K562 (cell line): Measurements from ENCODE around the gene TOM1L2. TPM values are rescaled to one million over a fixed set of nuclear protein-coding genes. Genes with fewer than 3 reads are reported as not detected.

Experiments used
- ATAC-seq: fragments of 200-7000 bp; cut with Tn5 transposase; 3 replicates; pipeline ENCODE4 v1.9.1; 2020; ENCODE audit warnings: moderate library complexity
- BruUV-seq: library from RNA; stranded (reverse); fragments of 400-500 nt; replicated peaks from 2 replicates; lab custom pipeline; 2021; lab: Mats Ljungman, UMichigan
- CTCF ChIA-PET: fragments of 300-600 bp; formaldehyde crosslinking; extraction: SDS; loops from one replicate; lab custom pipeline; 2021; ENCODE audit warnings: low intra/inter-chr PET ratio; lab: Yijun Ruan, JAX
- POLR2A ChIA-PET: fragments of 300-600, 350-650 bp; sonication (Branson Sonifier 250); formaldehyde crosslinking; extraction: SDS; loops from one replicate; lab custom pipeline; 2021; ENCODE audit warnings: antibody characterized with exemption, inconsistent platforms; lab: Yijun Ruan, JAX
- DNase-seq, 4 experiments: peaks; one replicate each; pipeline versions ENCODE4 v3.0.0 to v3.0.0-alpha.2; 2011 to 2018; ENCODE audit warnings: low spot score in 3 of 4, mixed read lengths in 3 of 4; ENCODE audit errors: extremely low read depth in 1 of 4
- FAIRE-seq: peaks from 2 replicates; lab custom pipeline; 2011; peaks lifted over from hg19 to GRCh38; lab: Jason Lieb, UNC
- H2AFZ ChIP-seq: 2 replicates; pipeline ENCODE4 v1.6.0; 2011; ENCODE audit warnings: low read depth, low read length, control low read depth, inconsistent platforms
- H3K27ac ChIP-seq: fragments of 200-600 bp; 3 replicates; pipeline ENCODE4 v1.8.0; 2011; ENCODE audit warnings: low read depth, mild to moderate bottlenecking, control low read depth, inconsistent platforms, low read length, moderate library complexity, mixed read lengths; ENCODE audit errors: extremely low read depth
- H3K27me3 ChIP-seq, 2 experiments: fragments of 300-600 bp in 1 of 2; 2 replicates in 1 of 2; 3 replicates in 1 of 2; pipeline versions ENCODE4 v1.6.0 to v1.8.0; 2011; ENCODE audit warnings: inconsistent platforms in 2 of 2, low read length in 2 of 2, mild to moderate bottlenecking in 1 of 2, mixed read lengths in 1 of 2, moderate library complexity in 1 of 2; ENCODE audit not compliant: control insufficient read depth in 2 of 2, insufficient read depth in 2 of 2
- H3K36me3 ChIP-seq: fragments of 300-600 bp; 3 replicates; pipeline ENCODE4 v1.8.0; 2011; ENCODE audit warnings: mild to moderate bottlenecking, low read length, inconsistent platforms; ENCODE audit not compliant: control insufficient read depth, insufficient read depth
- H3K4me1 ChIP-seq, 2 experiments: fragments of 200-600 bp in 1 of 2; replicated peaks in 1 of 2; 2 replicates in 1 of 2; 3 replicates in 1 of 2; pipeline versions ENCODE4 v1.5.1 to v1.8.0; 2011; ENCODE audit warnings: inconsistent platforms in 2 of 2, low read length in 2 of 2, mild to moderate bottlenecking in 1 of 2, mixed read lengths in 1 of 2, moderate library complexity in 1 of 2; ENCODE audit not compliant: control insufficient read depth in 2 of 2, insufficient read depth in 2 of 2
- H3K4me2 ChIP-seq: 2 replicates; pipeline ENCODE4 v1.6.1; 2011; ENCODE audit warnings: low read length, control low read depth, inconsistent platforms, mixed read lengths; ENCODE audit not compliant: insufficient read depth
- H3K4me3 ChIP-seq: fragments of 200-600 bp; sonication (generic), shearing (Covaris generic); 2 replicates; pipeline ENCODE4 v1.5.1; 2016; ENCODE audit warnings: control low read depth, inconsistent platforms
- H3K79me2 ChIP-seq: fragments of 200-600 bp; 3 replicates; pipeline ENCODE4 v1.8.0; 2011; ENCODE audit warnings: low read length, inconsistent platforms; ENCODE audit not compliant: control insufficient read depth, insufficient read depth
- H3K9ac ChIP-seq, 2 experiments: 2 replicates each; pipeline versions ENCODE4 v1.6.0 to v1.6.1; 2011; ENCODE audit warnings: low read depth in 2 of 2, low read length in 2 of 2, control low read depth in 1 of 2, inconsistent platforms in 1 of 2, mild to moderate bottlenecking in 1 of 2, mixed read lengths in 1 of 2; ENCODE audit not compliant: insufficient read depth in 1 of 2
- H3K9me1 ChIP-seq: one replicate; pipeline ENCODE4 v1.6.0; 2011; ENCODE audit warnings: inconsistent platforms, mild to moderate bottlenecking, low read length, moderate library complexity; ENCODE audit not compliant: control insufficient read depth, insufficient read depth
- H3K9me3 ChIP-seq: replicated peaks from 2 replicates; pipeline ENCODE4 v1.5.1; 2011; ENCODE audit warnings: low read depth, low read length, inconsistent platforms; ENCODE audit not compliant: control insufficient read depth, insufficient read depth
- H4K20me1 ChIP-seq: replicated peaks from 2 replicates; pipeline ENCODE4 v1.6.1; 2011; ENCODE audit warnings: low read length, inconsistent platforms, mixed read lengths; ENCODE audit not compliant: control insufficient read depth, insufficient read depth
- BRD4 ChIP-seq: fragments of 200-600 bp; sonication (generic); IDR thresholded peaks from 2 replicates; pipeline ENCODE4 v1.6.1; 2017; ENCODE audit warnings: inconsistent platforms
- CTBP1 ChIP-seq: fragments of 450-650 bp; IDR thresholded peaks from 2 replicates; pipeline ENCODE4 v1.6.1; 2016; ENCODE audit warnings: borderline replicate concordance
- DIDO1 ChIP-seq: fragments of 450-650 bp; IDR thresholded peaks from 2 replicates; pipeline ENCODE4 v1.6.1; 2016; ENCODE audit warnings: low read depth, missing biosample characterization, missing genetic modification characterization
- GTF2A2 ChIP-seq: IDR thresholded peaks from 2 replicates; pipeline ENCODE4 v1.6.1; 2016; ENCODE audit warnings: mild to moderate bottlenecking, missing genetic modification characterization, missing compliant biosample characterization
- KLF13 ChIP-seq: fragments of 450-650 bp; IDR thresholded peaks from 2 replicates; pipeline ENCODE4 v1.6.1; 2016; ENCODE audit warnings: missing genetic modification characterization, low read depth, mild to moderate bottlenecking, missing compliant biosample characterization, moderate library complexity, borderline replicate concordance
- MAZ ChIP-seq, 2 experiments: fragments of 450-650 bp in 1 of 2; sonication (generic) in 1 of 2; formaldehyde crosslinking; IDR thresholded peaks in 1 of 2; conservative IDR thresholded peaks in 1 of 2; 2 replicates each; pipeline versions ENCODE4 v1.4.0 to v1.5.0; 2020; ENCODE audit warnings: mild to moderate bottlenecking in 1 of 2, missing genetic modification reagents in 1 of 2
- NELFE ChIP-seq: IDR thresholded peaks from 2 replicates; pipeline ENCODE4 v1.6.1; 2011; ENCODE audit warnings: mild to moderate bottlenecking; ENCODE audit not compliant: insufficient read depth, insufficient read length
- NFIX ChIP-seq: fragments of 250-450 bp; sonication (Bioruptor Pico); IDR thresholded peaks from 2 replicates; pipeline ENCODE4 v1.4.0; 2020; ENCODE audit warnings: low read depth, mild to moderate bottlenecking, moderate library complexity
- RFX5 ChIP-seq: IDR thresholded peaks from 2 replicates; pipeline ENCODE4 v1.6.1; 2011; ENCODE audit warnings: low read depth, mild to moderate bottlenecking, improper control_type of control experiment, low read length
- RHOXF2B ChIP-seq: fragments of 250-450 bp; sonication (Bioruptor Pico); conservative IDR thresholded peaks from 2 replicates; pipeline ENCODE4 v1.5.1; 2021
- TRIM25 ChIP-seq: fragments of 450-650 bp; IDR thresholded peaks from 2 replicates; pipeline ENCODE4 v1.7.0; 2016; ENCODE audit warnings: borderline replicate concordance
- ZNF124 ChIP-seq: sonication (generic); formaldehyde crosslinking; IDR thresholded peaks from 2 replicates; pipeline ENCODE4 v1.8.1; 2022; ENCODE audit warnings: missing genetic modification reagents
- ZNF347 ChIP-seq: fragments of 450-650 bp; formaldehyde crosslinking; IDR thresholded peaks from 2 replicates; pipeline ENCODE4 v1.4.0; 2020; ENCODE audit warnings: low read depth, mild to moderate bottlenecking, moderate library complexity
- WGBS: fragments of 100-300 bp; shearing (Covaris generic); methylation state at CpG from one replicate; pipeline ENCODE4 v1.1.6; 2016; ENCODE audit warnings: low coverage, mixed read lengths; ENCODE audit not compliant: insufficient coverage; ENCODE audit errors: missing lambda C conversion rate; 5-methylcytosine and 5-hydroxymethylcytosine counted together
- in situ Hi-C: fragments of 300-500 bp; cut with MboI; formaldehyde crosslinking; loops from 4 replicates; pipeline ENCODE4 v1.15.0; 2018; ENCODE audit warnings: inconsistent platforms, mixed read lengths
- intact Hi-C: fragments of 100-400 bp; cut with micrococcal nuclease; formaldehyde crosslinking; loops from 2 replicates; pipeline ENCODE4 v1.14.2; 2022
- polyA plus RNA-seq, 8 experiments: library from polyadenylated mRNA; depleted of rRNA in 4 of 8; stranded (reverse) in 5 of 8; unstranded in 3 of 8; fragments of >200 nt; fragmentation: Nextera tagmentation in 2 of 8; fragmentation: Illumina TruSeq in 1 of 8; extraction: Ambion mirVana in 2 of 8; extraction: Trizol in 1 of 8; gene quantifications; 2 replicates each; pipeline versions ENCODE4 v1.2.1 to v1.2.3, GENCODE V29; 2011 to 2014; ENCODE audit warnings: inconsistent platforms in 1 of 8, missing spikeins in 1 of 8
- total RNA-seq, 7 experiments: library from RNA; depleted of rRNA in 6 of 7; stranded (reverse); fragments of >200 nt in 6 of 7; fragmentation: Illumina TruSeq in 2 of 7; extraction: Trizol in 2 of 7; gene quantifications; 2 replicates each; pipeline versions ENCODE4 v1.2.1 to v1.2.3, GENCODE V29; 2011 to 2021; ENCODE audit warnings: low replicate concordance in 1 of 7

The TOM1L2 gene
- total and polyA plus RNA-seq, 9 of the 15 experiments (the other 6 are each of a cell fraction or from before 2014, with no cell fraction given) = 0.07 to 6.0 (median 2.5) TPM

GRCh38 chr17:17957584-17957916, 14.7 kb downstream of the TOM1L2 start:
- FAIRE-seq (no peak), DNase-seq (no peak), ATAC-seq (no peak; the same call in 2 of the 3 replicates)
- no peaks in the 10 kb centered on the region for H3K79me2 ChIP-seq
- no peak overlapping the region for H3K4me2 ChIP-seq
- 70% methylated on average over 7 of the region's 7 CpGs for WGBS
- BruUV-seq = no TSS peak
- intact Hi-C loops (no loop called here), in situ Hi-C loops (no loop called here)
- POLR2A ChIA-PET = interaction anchor here (1.1 kb wide), 1 partner anchor 10 kb away, joined by 5 read pairs; no protein-coding TSS in a partner anchor
- H3K9me1 ChIP-seq = no peaks in the 10 kb centered on the region
- H3K4me3 ChIP-seq = no peak overlapping the region
- CTCF ChIA-PET = no interaction called here
- no peaks in the 10 kb centered on the region for H3K9me3 ChIP-seq
- H3K27ac ChIP-seq = peak overlapping the region; percentile 38; the same call in 1 of the 3 replicates
- H3K4me1 ChIP-seq = peaks cover 6 to 7% of the 10 kb centered on the region in 2 experiments; a peak in 3 of 5 replicates
- no peaks in the 10 kb centered on the region for H3K36me3 ChIP-seq
- TF ChIP-seq RHOXF2B (no peak), CTBP1 (no peak), GTF2A2 (tag) (no peak), BRD4 (no peak), DIDO1 (tag) (no peak), MAZ (CRISPR knock-in tag; conservative IDR thresholded peaks at IDR 0.05 in 1 of 2, IDR thresholded peaks at IDR 0.05 in 1 of 2) (no peak), NFIX (CRISPR knock-in tag) (no peak), KLF13 (no peak), RFX5 (no peak), TRIM25 (no peak), ZNF124 (CRISPR knock-in tag) (no peak), NELFE (no peak), ZNF347 (no peak)
- H4K20me1 ChIP-seq = no peaks in the 10 kb centered on the region; the same call in 1 of the 2 replicates
- no peaks in the 10 kb centered on the region for H3K27me3 ChIP-seq
- H3K9ac ChIP-seq = no peak overlapping the region
- no peak overlapping the region for H2AFZ ChIP-seq
